Lower lobe of right lung (tissue), 2 donors: ENCODE results near the gene ZFYVE21. TPM values are rescaled to one million over a fixed set of nuclear protein-coding genes. Genes with fewer than 3 reads are reported as not detected.

Source experiments
- ATAC-seq, 2 donors: fragments of 200-7000 bp; cut with Tn5 transposase; one replicate each; pipeline ENCODE4 v1.9.1; 2020 to 2022; ENCODE audit warnings: mild to moderate bottlenecking in 2 of 2, moderate library complexity in 2 of 2
- DNase-seq: peaks from one replicate; pipeline ENCODE4 v3.0.0-alpha.2; 2020
- H3K27ac ChIP-seq: fragments of 200-600 bp; one replicate; pipeline ENCODE4 v1.8.0; 2022
- H3K27me3 ChIP-seq: fragments of 200-600 bp; one replicate; pipeline ENCODE4 v1.8.0; 2022; ENCODE audit warnings: low read depth
- H3K36me3 ChIP-seq: fragments of 200-600 bp; one replicate; pipeline ENCODE4 v1.8.0; 2022; ENCODE audit warnings: mild to moderate bottlenecking
- H3K4me1 ChIP-seq: fragments of 200-600 bp; one replicate; pipeline ENCODE4 v1.8.0; 2022
- H3K4me3 ChIP-seq: fragments of 200-600 bp; one replicate; pipeline ENCODE4 v1.8.0; 2022; ENCODE audit warnings: mild to moderate bottlenecking
- H3K9me3 ChIP-seq: fragments of 200-600 bp; one replicate; pipeline ENCODE4 v1.8.0; 2022
- intact Hi-C: fragments of 100-400 bp; cut with DNase I; formaldehyde crosslinking; loops from one replicate; pipeline ENCODE4 v1.11.0; 2022
- total RNA-seq: library from RNA; stranded (reverse); fragmentation: NEBNext Ultra II Directional; extraction: Animal tissue kit (Norgen Biotek cat#: 25700); gene quantifications from one replicate; pipeline ENCODE4 v1.2.1, GENCODE V29; 2021
- TF ChIP-seq, protein P1 (sequence below): fragments of 200-600 bp; IDR thresholded peaks from one replicate; pipeline ENCODE4 v1.8.0; 2022; ENCODE audit warnings: antibody characterized with exemption, mild to moderate bottlenecking
- donor health status: DM: no; HTN: yes; CAD: no; lungs with severe emphysema.

Gene ZFYVE21
- total RNA-seq, 1 donor from 2014 or later, result 49.4 TPM

GRCh38 chr14:103684471-103684870, 31.1 kb upstream of the ZFYVE21 start:
- Histone ChIP-seq H3K27ac (no peak overlapping the region), H3K27me3 (no peaks in the 10 kb centered on the region), H3K4me3 (no peak overlapping the region), H3K4me1 (peaks cover 5% of the 10 kb centered on the region), H3K9me3 (no peaks in the 10 kb centered on the region), H3K36me3 (peaks cover 100% of the 10 kb centered on the region)
- DNase-seq (no peak), ATAC-seq (no peak)
- TF ChIP-seq, protein P1, sequence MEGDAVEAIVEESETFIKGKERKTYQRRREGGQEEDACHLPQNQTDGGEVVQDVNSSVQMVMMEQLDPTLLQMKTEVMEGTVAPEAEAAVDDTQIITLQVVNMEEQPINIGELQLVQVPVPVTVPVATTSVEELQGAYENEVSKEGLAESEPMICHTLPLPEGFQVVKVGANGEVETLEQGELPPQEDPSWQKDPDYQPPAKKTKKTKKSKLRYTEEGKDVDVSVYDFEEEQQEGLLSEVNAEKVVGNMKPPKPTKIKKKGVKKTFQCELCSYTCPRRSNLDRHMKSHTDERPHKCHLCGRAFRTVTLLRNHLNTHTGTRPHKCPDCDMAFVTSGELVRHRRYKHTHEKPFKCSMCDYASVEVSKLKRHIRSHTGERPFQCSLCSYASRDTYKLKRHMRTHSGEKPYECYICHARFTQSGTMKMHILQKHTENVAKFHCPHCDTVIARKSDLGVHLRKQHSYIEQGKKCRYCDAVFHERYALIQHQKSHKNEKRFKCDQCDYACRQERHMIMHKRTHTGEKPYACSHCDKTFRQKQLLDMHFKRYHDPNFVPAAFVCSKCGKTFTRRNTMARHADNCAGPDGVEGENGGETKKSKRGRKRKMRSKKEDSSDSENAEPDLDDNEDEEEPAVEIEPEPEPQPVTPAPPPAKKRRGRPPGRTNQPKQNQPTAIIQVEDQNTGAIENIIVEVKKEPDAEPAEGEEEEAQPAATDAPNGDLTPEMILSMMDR, result no peak
- intact Hi-C loops, result no loop called here

DNA sequence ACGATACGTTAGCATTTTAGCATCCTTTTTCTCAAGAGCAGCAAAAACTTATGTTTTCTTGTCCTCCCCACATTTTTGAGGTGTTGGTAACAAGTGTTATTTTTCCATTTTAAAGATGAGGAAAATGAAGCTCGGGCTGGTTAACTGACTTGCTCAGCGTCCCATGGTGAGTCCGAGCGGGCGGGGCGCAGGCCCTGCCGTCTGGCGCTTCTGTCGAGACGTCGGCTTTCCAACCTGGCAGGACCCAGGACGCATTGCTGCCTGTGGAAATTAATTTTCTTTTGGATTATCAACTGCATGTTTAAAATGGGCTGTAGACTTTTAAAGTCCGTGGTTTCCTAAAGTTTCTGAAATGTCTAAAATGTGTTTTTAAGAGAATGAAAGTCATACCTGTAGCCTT, 30.7 kb upstream of the ZFYVE21 start:
- DNase-seq (no peak), ATAC-seq (no peak)
- no peak overlapping the region for H3K27ac ChIP-seq
- TF ChIP-seq, protein P1, result no peak
- no peaks in the 10 kb centered on the region for H3K27me3 ChIP-seq
- H3K9me3 ChIP-seq, result no peaks in the 10 kb centered on the region
- intact Hi-C loops, result no loop called here
- peaks cover 98% of the 10 kb centered on the region for H3K36me3 ChIP-seq
- peaks cover 4% of the 10 kb centered on the region for H3K4me1 ChIP-seq
- no peak overlapping the region for H3K4me3 ChIP-seq

GRCh38 chr14:103685276-103686211, 30.1 kb upstream of the ZFYVE21 start:
- ATAC-seq (no peak), DNase-seq (no peak)
- Histone ChIP-seq H3K4me3 (no peak overlapping the region), H3K9me3 (no peaks in the 10 kb centered on the region), H3K4me1 (peaks cover 10% of the 10 kb centered on the region), H3K36me3 (peaks cover 98% of the 10 kb centered on the region), H3K27ac (no peak overlapping the region), H3K27me3 (no peaks in the 10 kb centered on the region)
- TF ChIP-seq, protein P1, result no peak
- intact Hi-C loops, result no loop called here

DNA sequence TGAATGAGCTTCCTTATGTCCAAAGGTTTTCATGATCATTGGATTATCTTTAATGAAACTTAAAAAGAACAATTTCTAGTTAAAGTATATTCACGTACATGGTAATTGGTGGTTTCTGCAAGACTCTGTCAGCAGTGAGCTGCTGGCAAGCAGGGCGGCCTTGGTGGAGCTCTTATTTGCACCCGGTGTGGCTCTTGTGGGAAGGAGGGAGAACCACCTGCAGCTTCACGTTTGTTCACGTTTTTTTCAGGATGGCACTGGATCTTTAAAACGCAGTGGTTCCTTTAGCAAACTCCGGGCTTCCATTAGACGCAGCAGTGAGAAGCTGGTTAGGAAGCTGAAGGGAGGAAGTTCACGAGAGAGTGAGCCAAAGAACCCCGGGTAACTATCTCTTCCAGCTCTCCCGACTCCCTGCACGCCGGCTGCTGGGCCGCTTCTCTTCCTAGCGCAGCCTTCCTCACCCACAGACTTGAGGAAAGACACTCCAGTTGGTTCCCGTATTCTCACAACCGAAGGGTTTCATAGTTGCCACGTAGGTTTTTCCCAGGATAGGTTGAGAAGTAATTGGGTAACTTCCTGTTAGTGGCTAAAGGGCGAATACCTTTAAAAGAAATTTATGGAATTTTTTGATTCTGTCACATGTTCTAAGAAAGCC, 28.7 kb upstream of the ZFYVE21 start:
- Histone ChIP-seq H3K4me3 (no peak overlapping the region), H3K36me3 (peaks cover 94% of the 10 kb centered on the region), H3K9me3 (no peaks in the 10 kb centered on the region), H3K27me3 (no peaks in the 10 kb centered on the region), H3K27ac (no peak overlapping the region), H3K4me1 (peaks cover 10% of the 10 kb centered on the region)
- intact Hi-C loops, result no loop called here
- ATAC-seq (no peak), DNase-seq (no peak)
- TF ChIP-seq, protein P1, result no peak

GRCh38 chr14:103687712-103688111, 27.9 kb upstream of the ZFYVE21 start:
- H3K36me3 ChIP-seq, result peaks cover 94% of the 10 kb centered on the region
- DNase-seq, result no peak
- H3K4me1 ChIP-seq, result peaks cover 10% of the 10 kb centered on the region
- no peaks in the 10 kb centered on the region for H3K27me3 ChIP-seq
- H3K27ac ChIP-seq, result no peak overlapping the region
- no peak for ATAC-seq
- H3K4me3 ChIP-seq, result no peak overlapping the region
- TF ChIP-seq, protein P1, result no peak
- no peaks in the 10 kb centered on the region for H3K9me3 ChIP-seq
- intact Hi-C loops, result no loop called here
